ENCODE measurements around the gene GSPT1.

DNA sequence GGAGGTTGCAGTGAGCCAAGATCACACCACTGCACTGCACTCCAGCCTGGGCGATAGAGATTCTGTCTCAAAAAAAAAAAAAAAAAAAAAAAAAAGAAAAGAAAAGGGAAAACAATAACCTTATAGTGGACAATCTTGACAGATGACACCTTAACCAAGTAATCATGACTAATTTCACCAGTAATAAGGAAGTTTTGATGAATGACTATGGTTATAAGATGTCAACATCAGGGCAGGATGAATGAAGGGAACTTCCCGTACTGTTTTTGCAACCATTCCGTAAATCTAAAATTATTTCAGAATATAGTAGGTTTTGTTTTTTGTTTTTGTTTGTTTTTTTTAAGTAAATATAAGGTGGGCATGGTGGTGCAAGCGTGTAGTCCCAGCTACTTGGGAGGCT is 23.0 kb downstream of the GSPT1 start:
- TF ChIP-seq CTCF (conservative IDR thresholded peaks at IDR 0.05; ENCODE audit: low read depth in 2 of 2) (no peak), EZH2 (IDR thresholded peaks at IDR 0.05; ENCODE audit: low read depth, unreplicated experiment) (no peak), POLR2AphosphoS5 (IDR thresholded peaks at IDR 0.05; ENCODE audit: low read depth) (no peak), EZH2phosphoT487 (IDR thresholded peaks at IDR 0.05; ENCODE audit: unreplicated experiment) (no peak), REST (IDR thresholded peaks at IDR 0.05; ENCODE audit: unreplicated experiment) (no peak), JUNB (IDR thresholded peaks at IDR 0.05; ENCODE audit: unreplicated experiment) (no peak), CREB1 (CRISPR knock-in tag; IDR thresholded peaks at IDR 0.05; ENCODE audit: low read depth) (no peak)
